HepG2 (cell line): ENCODE measurements around the gene SLU7. TPM values are rescaled to one million over a fixed set of nuclear protein-coding genes. Genes with fewer than 3 reads are reported as not detected.

Experiments
- ATAC-seq: fragments of 200-7000 bp; cut with Tn5 transposase; 3 replicates; pipeline ENCODE4 v1.9.1; 2020; ENCODE audit warnings: mild to moderate bottlenecking, moderate library complexity
- BruUV-seq: library from RNA; stranded (reverse); fragments of 400-500 nt; replicated peaks from 2 replicates; lab custom pipeline; 2021; lab: Mats Ljungman, UMichigan
- CTCF ChIA-PET: fragments of 300-600 bp; formaldehyde crosslinking; extraction: SDS; loops from one replicate; lab custom pipeline; 2021; ENCODE audit warnings: low total read pairs, inconsistent platforms, low intra/inter-chr PET ratio; lab: Yijun Ruan, JAX
- POLR2A ChIA-PET: fragments of 350-600 bp; sonication (Branson Sonifier 250); formaldehyde crosslinking; loops from one replicate; lab custom pipeline; 2020; ENCODE audit warnings: antibody characterized with exemption, inconsistent platforms; lab: Yijun Ruan, JAX
- DNase-seq: peaks from one replicate; pipeline ENCODE4 v3.0.0-alpha.2; 2015; ENCODE audit warnings: low spot score
- FAIRE-seq: peaks from 3 replicates; lab custom pipeline; 2011; peaks lifted over from hg19 to GRCh38; lab: Jason Lieb, UNC
- H2AFZ ChIP-seq: one replicate; pipeline ENCODE4 v1.6.1; 2011; ENCODE audit warnings: low read length, inconsistent platforms
- H3K27ac ChIP-seq: fragments of 300-600 bp; 3 replicates; pipeline ENCODE4 v1.8.0; 2011; ENCODE audit warnings: mixed run types, mild to moderate bottlenecking, mixed read lengths, low read length, inconsistent platforms; ENCODE audit not compliant: insufficient read depth; ENCODE audit errors: extremely low read length
- H3K27me3 ChIP-seq, 2 experiments: fragments of 200-600 bp in 1 of 2; 2 replicates in 1 of 2; 3 replicates in 1 of 2; pipeline versions ENCODE4 v1.6.0 to v1.8.0; 2011; ENCODE audit warnings: low read length in 2 of 2, mild to moderate bottlenecking in 2 of 2, moderate library complexity in 2 of 2, inconsistent platforms in 1 of 2; ENCODE audit not compliant: insufficient read depth in 2 of 2, control insufficient read depth in 1 of 2
- H3K36me3 ChIP-seq, 2 experiments: fragments of 200-600 bp in 1 of 2; replicated peaks in 1 of 2; 2 replicates in 1 of 2; 3 replicates in 1 of 2; pipeline versions ENCODE4 v1.5.1 to v1.8.0; 2011; ENCODE audit warnings: low read length in 2 of 2, inconsistent platforms in 1 of 2; ENCODE audit not compliant: insufficient read depth in 2 of 2, control insufficient read depth in 1 of 2
- H3K4me1 ChIP-seq: 2 replicates; pipeline ENCODE4 v1.5.1; 2012; ENCODE audit warnings: low read length, inconsistent platforms; ENCODE audit not compliant: insufficient read depth
- H3K4me2 ChIP-seq: 2 replicates; pipeline ENCODE4 v1.6.0; 2011; ENCODE audit warnings: low read depth, low read length, inconsistent platforms
- H3K4me3 ChIP-seq, 3 experiments: fragments of 200-600 bp in 1 of 3; sonication (generic), shearing (Covaris generic) in 1 of 3; replicated peaks in 1 of 3; 2 replicates each; pipeline ENCODE4 v1.5.1; 2011 to 2016; ENCODE audit warnings: low read length in 3 of 3, inconsistent platforms in 2 of 3, low read depth in 2 of 3, mild to moderate bottlenecking in 2 of 3, control low read depth in 1 of 3, mixed read lengths in 1 of 3; ENCODE audit not compliant: insufficient read depth in 1 of 3
- H3K79me2 ChIP-seq: one replicate; pipeline ENCODE4 v1.6.1; 2011; ENCODE audit warnings: low read length, inconsistent platforms; ENCODE audit not compliant: insufficient read depth
- H3K9ac ChIP-seq: 2 replicates; pipeline ENCODE4 v1.6.0; 2011; ENCODE audit warnings: mild to moderate bottlenecking, low read depth, low read length, inconsistent platforms; ENCODE audit not compliant: insufficient read depth
- H3K9me3 ChIP-seq: 2 replicates; pipeline ENCODE4 v1.5.1; 2012; ENCODE audit warnings: mild to moderate bottlenecking, low read length
- H4K20me1 ChIP-seq: 2 replicates; pipeline ENCODE4 v1.6.0; 2011; ENCODE audit warnings: inconsistent platforms, mild to moderate bottlenecking, low read length, moderate library complexity; ENCODE audit not compliant: insufficient read depth
- FOXJ3 ChIP-seq: sonication (generic); formaldehyde crosslinking; IDR thresholded peaks from 2 replicates; pipeline ENCODE4 v1.4.0; 2020; ENCODE audit warnings: missing genetic modification reagents, mild to moderate bottlenecking, borderline replicate concordance
- MAFK ChIP-seq, 2 experiments: IDR thresholded peaks in 1 of 2; conservative IDR thresholded peaks in 1 of 2; 2 replicates each; pipeline ENCODE4 v1.6.1; 2011; ENCODE audit warnings: improper control_type of control experiment in 2 of 2, low read length in 2 of 2
- POLR2A ChIP-seq, 2 experiments: IDR thresholded peaks; 2 replicates each; pipeline ENCODE4 v1.6.1; 2011; ENCODE audit warnings: low read depth in 2 of 2, low read length in 2 of 2, mild to moderate bottlenecking in 1 of 2, moderate library complexity in 1 of 2; ENCODE audit not compliant: insufficient read depth in 1 of 2
- RAD51 ChIP-seq: fragments of 450-650 bp; IDR thresholded peaks from 2 replicates; pipeline ENCODE4 v1.6.1; 2016; ENCODE audit warnings: borderline replicate concordance
- ZKSCAN1 ChIP-seq: fragments of 150-350 bp; IDR thresholded peaks from 2 replicates; pipeline ENCODE4 v1.6.1; 2014; ENCODE audit warnings: low read length
- ZNF331 ChIP-seq: sonication (generic); formaldehyde crosslinking; IDR thresholded peaks from 2 replicates; pipeline ENCODE4 v1.4.0; 2020; ENCODE audit warnings: missing genetic modification reagents
- ZNF589 ChIP-seq: sonication (generic); formaldehyde crosslinking; conservative IDR thresholded peaks from 2 replicates; pipeline ENCODE4 v1.8.0; 2022; ENCODE audit warnings: mild to moderate bottlenecking, moderate library complexity, missing genetic modification reagents
- WGBS: methylation state at CpG from one replicate; pipeline ENCODE4 v1.1.6; 2017; ENCODE audit warnings: low lambda C conversion rate; 5-methylcytosine and 5-hydroxymethylcytosine counted together
- in situ Hi-C: cut with HindIII; loops from 2 replicates; pipeline ENCODE4 v1.10.0; 2017; ENCODE audit warnings: low pct_unique_long_range_greater_than_20kb; ENCODE audit not compliant: extremely low pct_ligation_motif_present
- intact Hi-C: fragments of 100-400 bp; cut with micrococcal nuclease; formaldehyde crosslinking; loops from one replicate; pipeline ENCODE4 v1.10.0; 2022; ENCODE audit not compliant: unreplicated experiment
- polyA plus RNA-seq, 8 experiments: library from polyadenylated mRNA; depleted of rRNA in 3 of 8; stranded (reverse) in 7 of 8; unstranded in 1 of 8; fragments of >200 nt; fragmentation: Illumina TruSeq in 4 of 8; extraction: Trizol in 4 of 8; gene quantifications; 2 replicates each; pipeline versions ENCODE4 v1.2.1 to v1.2.3, GENCODE V29; 2011 to 2016; ENCODE audit warnings: low read depth in 4 of 8, missing spikeins in 1 of 8, mixed read lengths in 1 of 8; ENCODE audit not compliant: insufficient read depth in 1 of 8
- total RNA-seq, 5 experiments: library from RNA; depleted of rRNA; stranded (reverse); fragments of >200 nt; fragmentation: Illumina TruSeq; extraction: Trizol; gene quantifications; 2 replicates each; pipeline ENCODE4 v1.2.3, GENCODE V29; 2016; ENCODE audit warnings: low read depth in 1 of 5
- TF ChIP-seq, protein P1 (sequence below), 2 experiments: sonication (generic) in 1 of 2; formaldehyde crosslinking in 1 of 2; IDR thresholded peaks; 2 replicates each; pipeline versions ENCODE4 v1.5.1 to v1.6.1; 2011 to 2020; ENCODE audit warnings: borderline replicate concordance in 1 of 2, low read depth in 1 of 2, low read length in 1 of 2, mild to moderate bottlenecking in 1 of 2, missing genetic modification reagents in 1 of 2, moderate library complexity in 1 of 2

Gene SLU7
- total and polyA plus RNA-seq, 2 of the 13 experiments (the other 11 are each of a cell fraction or from before 2014, with no cell fraction given), result 24.0 to 39.2 TPM

DNA sequence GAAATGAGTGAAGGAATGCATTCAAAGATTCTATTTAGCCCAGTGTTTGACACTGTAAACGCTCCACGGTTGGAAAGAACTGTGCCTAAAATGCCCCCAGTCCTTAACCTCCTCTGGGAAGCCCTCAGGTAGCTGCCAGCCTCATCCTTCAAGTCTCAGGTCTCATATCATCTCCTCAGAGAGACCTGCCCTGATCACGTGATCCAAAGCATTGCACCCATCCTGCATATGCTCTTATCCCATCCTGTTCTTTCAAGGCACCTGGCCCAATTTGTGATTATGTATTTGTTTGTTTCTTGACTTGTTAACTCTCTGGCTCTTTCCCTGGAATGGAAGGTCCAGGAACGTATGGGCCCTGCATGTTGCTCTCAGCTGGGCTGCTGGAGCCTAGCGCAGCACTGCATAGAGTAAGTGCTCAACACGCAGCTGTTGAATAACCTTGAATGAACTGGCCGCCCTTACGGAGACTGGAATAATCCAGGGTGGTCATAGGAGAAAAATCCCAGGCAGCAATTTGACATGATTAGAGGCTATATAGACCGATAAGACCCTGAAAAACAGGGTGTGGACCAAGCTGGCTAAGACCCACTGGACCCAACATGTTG is 57.2 kb downstream of the SLU7 start:
- ChIA-PET CTCF (no interaction called here), POLR2A (no interaction called here)
- Histone ChIP-seq H3K9ac (no peak overlapping the region), H3K36me3 (no peaks in the 10 kb centered on the region), H3K27me3 (peaks cover 0 to 3% of the 10 kb centered on the region in 2 experiments; a peak in 3 of 5 replicates), H3K79me2 (no peaks in the 10 kb centered on the region), H3K9me3 (no peaks in the 10 kb centered on the region), H4K20me1 (no peaks in the 10 kb centered on the region), H3K4me2 (no peak overlapping the region), H3K27ac (no peak overlapping the region), H3K4me3 (no peak overlapping the region), H3K4me1 (no peaks in the 10 kb centered on the region), H2AFZ (no peak overlapping the region)
- in situ Hi-C loops, result no loop called here
- ATAC-seq (no peak), FAIRE-seq (no peak), DNase-seq (no peak)
- TF ChIP-seq RAD51, result peak; percentile 75; the same call in 1 of the 2 replicates
- TF ChIP-seq ZNF331 (CRISPR knock-in tag), result no peak
- no peak for TF ChIP-seq ZKSCAN1
- TF ChIP-seq POLR2A (IDR thresholded peaks at IDR 0.05; ENCODE audit: insufficient read depth in 1 of 2, low read depth in 2 of 2, low read length in 2 of 2), result no peak
- no peak for TF ChIP-seq MAFK (conservative IDR thresholded peaks at IDR 0.05 in 1 of 2, IDR thresholded peaks at IDR 0.05 in 1 of 2; ENCODE audit: low read length in 2 of 2)
- no peak for TF ChIP-seq ZNF589 (CRISPR knock-in tag)
- TF ChIP-seq, protein P1, sequence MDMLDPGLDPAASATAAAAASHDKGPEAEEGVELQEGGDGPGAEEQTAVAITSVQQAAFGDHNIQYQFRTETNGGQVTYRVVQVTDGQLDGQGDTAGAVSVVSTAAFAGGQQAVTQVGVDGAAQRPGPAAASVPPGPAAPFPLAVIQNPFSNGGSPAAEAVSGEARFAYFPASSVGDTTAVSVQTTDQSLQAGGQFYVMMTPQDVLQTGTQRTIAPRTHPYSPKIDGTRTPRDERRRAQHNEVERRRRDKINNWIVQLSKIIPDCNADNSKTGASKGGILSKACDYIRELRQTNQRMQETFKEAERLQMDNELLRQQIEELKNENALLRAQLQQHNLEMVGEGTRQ (IDR thresholded peaks at IDR 0.05; ENCODE audit: low read depth, low read length), result peak; percentile 60
- TF ChIP-seq, protein P1 (CRISPR knock-in tag; IDR thresholded peaks at IDR 0.05; ENCODE audit: borderline replicate concordance), result no peak
- no peak for TF ChIP-seq FOXJ3 (CRISPR knock-in tag)
- intact Hi-C loops, result no loop called here
- no TSS peak for BruUV-seq
- WGBS, result 40% methylated on average over 9 of the region's 9 CpGs
